OCI-M1 (cell line): ENCODE results near the gene RBBP8NL.
"Not testable (repeated sequence)": the region's sequence is repeated elsewhere in the genome, so short reads cannot be mapped to it uniquely, and the experiment has no call there.

ENCODE experiments used
- DNase-seq: peaks from one replicate; lab custom pipeline; 2025; lab: John Stamatoyannopoulos, UW

The RBBP8NL gene

DNA sequence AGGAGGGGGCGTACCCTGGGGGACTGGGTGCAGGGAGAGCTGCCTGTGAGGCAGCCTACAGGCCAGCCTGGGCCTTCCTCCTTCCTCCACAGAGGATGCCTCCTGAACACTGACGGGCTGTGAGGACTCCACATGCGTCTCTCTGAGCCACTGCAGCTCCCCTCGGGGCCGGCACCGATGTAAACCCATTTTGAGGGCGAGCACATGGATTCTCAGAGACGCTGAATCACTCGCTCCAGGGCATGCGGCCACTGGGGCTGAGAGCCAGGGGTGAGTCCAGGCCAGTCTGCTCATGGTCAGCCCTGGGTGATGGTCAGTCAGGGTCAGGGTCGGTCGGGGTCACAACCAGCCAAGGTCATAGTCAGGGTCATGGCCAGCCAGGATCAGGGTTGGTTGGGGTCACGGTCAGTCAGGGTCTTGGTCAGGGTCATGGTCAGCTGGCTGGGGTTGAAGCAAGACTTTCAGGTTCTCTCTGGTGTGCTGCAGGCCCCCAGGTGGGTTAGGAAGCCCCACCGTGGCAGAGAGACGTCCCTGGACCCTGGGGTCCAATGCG is 14.7 kb upstream of the RBBP8NL start:
- DNase-seq, result no peak

- peak; percentile 7 for DNase-seq
Measured at GRCh38 chr20:62439218-62439617, 11.9 kb upstream of the RBBP8NL start.

DNA sequence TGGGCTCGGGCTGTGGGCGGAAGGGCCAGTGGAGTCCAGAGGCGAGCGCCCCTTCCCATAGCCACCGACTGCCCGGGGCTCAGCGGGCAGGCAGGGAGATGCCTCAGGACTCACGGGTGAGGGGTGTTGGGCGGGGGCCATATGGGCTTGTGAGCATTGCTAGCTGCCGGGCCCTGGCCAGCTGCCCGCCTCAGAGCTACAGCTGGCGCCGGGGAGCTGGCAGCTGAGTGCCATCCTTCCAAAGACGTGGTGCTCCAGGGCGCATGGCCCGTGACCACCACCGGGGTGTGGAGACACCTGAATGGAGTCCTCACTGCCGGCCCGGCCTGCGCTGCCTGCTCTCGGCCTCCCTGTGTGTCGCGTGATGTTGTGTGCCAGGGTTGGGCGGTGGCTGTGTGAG is 10.6 kb upstream of the RBBP8NL start:
- DNase-seq, result no peak

GRCh38 chr20:62437496-62437895 is 10.2 kb upstream of the RBBP8NL start:
- DNase-seq, result no peak

DNA sequence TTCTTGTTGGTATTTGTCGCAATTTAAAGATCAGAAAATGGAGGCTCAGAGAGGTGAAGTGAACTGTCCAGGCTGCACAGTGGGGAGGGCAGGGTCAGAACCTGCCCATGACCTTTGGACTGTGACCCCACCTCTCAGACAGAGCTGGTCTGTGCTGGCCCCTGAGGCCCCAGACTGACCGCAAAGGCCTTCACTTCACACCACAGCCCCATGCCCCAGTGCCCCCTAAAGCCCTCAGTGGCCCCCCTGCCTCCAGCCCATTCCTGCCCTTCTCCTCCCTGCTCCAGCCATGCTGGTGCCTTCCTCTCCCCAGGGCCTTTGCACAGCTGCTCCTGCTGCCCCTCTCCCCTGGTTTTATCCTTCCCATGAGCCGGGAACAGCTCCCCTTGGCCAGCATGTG is 9.4 kb upstream of the RBBP8NL start:
- DNase-seq, result no peak

GRCh38 chr20:62433658-62434497 is 6.5 kb upstream of the RBBP8NL start:
- DNase-seq, result no peak

- no peak for DNase-seq
Measured at GRCh38 chr20:62430866-62431447, 3.6 kb upstream of the RBBP8NL start.

DNA sequence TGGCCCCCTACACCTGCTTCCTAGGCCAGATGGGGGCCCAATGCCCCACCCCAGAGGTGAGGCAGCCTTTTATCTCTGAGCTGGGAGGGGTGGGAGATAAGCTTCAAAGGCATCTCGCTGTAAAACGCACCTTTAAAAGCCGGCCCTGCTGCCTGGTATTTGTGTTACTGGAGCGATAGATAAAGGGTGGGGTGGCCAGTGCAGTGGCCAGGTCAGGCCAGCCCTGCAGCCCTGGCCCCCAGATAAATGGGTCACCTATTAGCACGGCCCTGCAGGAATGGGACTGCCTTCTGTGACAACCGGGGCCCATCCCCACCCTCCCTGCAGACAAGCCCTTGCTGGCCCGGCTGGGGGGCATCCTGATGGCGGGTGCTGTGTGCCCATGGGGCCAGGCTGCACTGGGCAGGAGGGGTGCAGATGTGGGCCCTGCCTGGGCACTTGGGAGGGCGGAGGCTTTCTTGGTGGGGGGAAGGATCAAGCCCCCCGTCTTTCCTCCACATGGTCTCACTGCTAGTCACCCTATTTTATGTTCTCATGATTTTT is 3.0 kb upstream of the RBBP8NL start:
- no peak for DNase-seq

GRCh38 chr20:62429455-62430310 is 2.3 kb upstream of the RBBP8NL start:
- DNase-seq, result no peak

DNA sequence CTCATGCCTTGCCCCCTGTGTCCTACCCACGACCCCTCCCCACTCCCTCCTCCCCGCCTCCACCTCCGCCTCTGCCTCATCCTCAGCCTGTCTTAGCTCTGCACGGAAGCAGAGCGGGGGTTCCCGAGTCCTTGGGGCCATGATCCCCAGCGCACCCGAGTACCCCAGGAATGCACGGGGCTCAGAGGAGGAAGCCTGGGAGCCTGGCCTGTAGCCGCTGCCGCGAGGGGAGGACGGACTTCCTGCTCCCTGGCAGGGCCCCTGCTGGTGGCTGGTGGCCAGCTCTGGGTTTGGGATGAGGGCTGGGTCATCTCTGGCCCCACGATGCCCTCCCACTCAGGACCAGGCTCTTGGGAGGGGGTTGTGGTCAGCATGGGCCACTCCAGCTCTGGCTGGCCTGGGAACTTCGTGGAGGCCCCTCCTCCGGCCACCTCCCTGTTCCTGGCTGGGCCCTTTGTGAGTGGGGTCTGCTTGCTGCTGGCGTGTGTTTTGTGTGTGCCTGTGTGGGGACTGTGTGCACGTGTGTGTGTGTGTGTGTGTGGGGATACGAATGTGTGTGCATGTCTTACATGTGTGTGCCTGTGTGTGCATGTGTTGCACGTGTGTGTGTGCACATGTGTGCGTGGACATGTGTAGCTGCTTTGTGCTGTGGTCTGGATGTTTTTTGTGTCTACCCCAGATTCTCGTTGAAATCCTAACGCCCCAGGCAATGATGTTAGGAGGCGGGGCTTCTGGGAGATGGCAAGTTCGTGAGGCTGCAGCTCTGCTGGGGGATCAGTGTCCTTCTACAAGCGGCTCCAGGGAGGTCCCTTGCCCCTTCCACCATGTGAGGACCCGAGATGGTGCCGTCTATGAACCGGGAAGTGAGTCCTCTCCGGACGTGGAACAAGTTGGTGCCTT is 1.3 kb upstream of the RBBP8NL start:
- DNase-seq, result no peak

GRCh38 chr20:62428002-62428372 is 648 bp upstream of the RBBP8NL start:
- no peak for DNase-seq

DNA sequence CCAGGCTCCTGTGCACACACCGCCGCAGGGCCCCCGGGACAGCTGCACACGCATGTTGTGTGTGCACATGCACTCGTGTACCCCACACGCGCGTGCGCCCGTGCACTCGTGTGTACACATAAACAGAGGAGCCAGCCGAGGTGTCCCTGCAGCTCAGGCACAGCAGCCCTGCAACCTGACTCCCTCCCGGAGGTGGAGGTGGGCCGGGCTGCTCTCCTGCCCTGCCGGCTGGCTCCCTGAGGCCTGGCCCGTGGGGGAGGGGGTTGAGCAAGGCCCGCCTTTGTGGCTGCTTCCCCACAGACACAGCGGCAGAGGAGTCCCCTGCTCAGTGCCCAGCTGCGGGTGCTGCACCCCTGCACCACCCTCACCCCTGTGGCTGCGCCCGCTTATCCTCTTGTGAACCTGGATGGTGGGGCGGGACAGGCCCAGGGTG is 624 bp downstream of the RBBP8NL start:
- DNase-seq, result no peak

- DNase-seq, result not testable (repeated sequence)
Measured at GRCh38 chr20:62426059-62426348, 1.3 kb downstream of the RBBP8NL start.

- DNase-seq, result no peak
Measured at GRCh38 chr20:62425281-62426058, 1.9 kb downstream of the RBBP8NL start.

DNA sequence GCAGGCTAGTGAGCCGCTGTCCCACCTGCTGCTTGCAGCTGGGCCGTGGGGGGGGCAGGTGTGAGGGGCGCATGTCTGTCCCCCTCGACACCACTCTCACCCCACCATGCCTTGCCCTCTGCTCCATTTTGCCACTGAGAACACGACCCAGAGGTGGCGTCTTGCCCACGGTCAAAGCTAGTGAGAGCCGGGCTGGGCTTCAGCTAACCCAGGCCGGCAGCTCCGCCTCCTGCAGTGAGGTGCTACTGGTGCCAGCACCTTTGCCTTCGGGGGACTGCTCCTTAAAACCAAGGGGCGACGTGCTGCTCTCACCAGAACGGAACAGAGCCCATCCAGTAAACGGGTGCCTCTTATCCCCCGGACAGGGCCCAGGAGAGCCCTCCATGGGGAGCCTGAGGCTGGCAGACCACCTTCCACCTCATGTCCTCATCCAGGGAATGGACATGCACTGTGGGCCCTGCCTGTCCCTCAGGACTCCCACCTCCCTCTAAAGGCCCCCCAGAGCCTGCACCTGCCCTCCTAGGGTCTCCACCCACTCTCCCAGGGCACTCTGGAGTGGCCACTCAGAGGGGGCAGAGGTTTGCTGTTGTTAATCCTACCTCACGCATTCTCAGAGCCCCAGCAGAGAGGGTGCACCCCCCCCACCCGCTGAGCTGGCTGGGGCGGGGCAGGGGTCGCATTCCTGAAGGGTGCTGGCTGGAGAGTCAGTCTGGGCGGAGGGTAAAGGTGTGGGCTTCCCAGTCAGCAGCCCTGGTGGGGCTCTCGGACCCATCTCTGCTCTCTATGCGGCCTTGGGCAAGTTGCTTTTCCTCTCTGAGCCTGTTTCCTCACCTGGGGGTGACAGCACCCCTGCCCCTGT is 2.9 kb downstream of the RBBP8NL start:
- no peak for DNase-seq

DNA sequence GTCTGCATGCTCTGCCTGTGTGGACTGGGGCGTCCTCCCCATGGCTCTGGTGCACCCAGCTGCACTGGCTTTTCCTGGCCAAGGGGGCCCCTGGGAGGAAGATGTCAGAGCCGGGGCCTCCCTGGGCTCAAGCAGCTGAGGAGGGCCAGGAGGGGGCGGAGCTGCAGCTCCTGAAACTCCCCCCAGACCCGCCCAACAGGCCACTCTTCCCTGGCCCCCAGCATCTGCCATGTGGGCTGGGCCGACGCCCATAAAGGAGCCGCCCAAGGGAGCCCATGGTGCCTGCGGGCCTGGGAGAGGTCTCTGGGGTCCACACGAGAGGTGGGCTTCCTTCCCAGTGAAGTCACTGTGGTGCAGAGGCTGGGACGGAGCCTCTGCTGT is 4.0 kb downstream of the RBBP8NL start:
- DNase-seq, result no peak

- no peak for DNase-seq
Measured at GRCh38 chr20:62422636-62423325, 4.6 kb downstream of the RBBP8NL start.

GRCh38 chr20:62421716-62421990 is 5.7 kb downstream of the RBBP8NL start:
- DNase-seq, result no peak
